Measurements from ENCODE around the gene TRIM66. TPM values are rescaled to one million over a fixed set of nuclear protein-coding genes. Genes with fewer than 3 reads are reported as not detected.

Gene TRIM66
- total and polyA plus RNA-seq, 2 experiments from 2014 or later, result 1.0 to 3.3 TPM

- no peak for TF ChIP-seq ZNF114 (CRISPR knock-in tag; IDR thresholded peaks at IDR 0.05)
- TF ChIP-seq, protein P1, sequence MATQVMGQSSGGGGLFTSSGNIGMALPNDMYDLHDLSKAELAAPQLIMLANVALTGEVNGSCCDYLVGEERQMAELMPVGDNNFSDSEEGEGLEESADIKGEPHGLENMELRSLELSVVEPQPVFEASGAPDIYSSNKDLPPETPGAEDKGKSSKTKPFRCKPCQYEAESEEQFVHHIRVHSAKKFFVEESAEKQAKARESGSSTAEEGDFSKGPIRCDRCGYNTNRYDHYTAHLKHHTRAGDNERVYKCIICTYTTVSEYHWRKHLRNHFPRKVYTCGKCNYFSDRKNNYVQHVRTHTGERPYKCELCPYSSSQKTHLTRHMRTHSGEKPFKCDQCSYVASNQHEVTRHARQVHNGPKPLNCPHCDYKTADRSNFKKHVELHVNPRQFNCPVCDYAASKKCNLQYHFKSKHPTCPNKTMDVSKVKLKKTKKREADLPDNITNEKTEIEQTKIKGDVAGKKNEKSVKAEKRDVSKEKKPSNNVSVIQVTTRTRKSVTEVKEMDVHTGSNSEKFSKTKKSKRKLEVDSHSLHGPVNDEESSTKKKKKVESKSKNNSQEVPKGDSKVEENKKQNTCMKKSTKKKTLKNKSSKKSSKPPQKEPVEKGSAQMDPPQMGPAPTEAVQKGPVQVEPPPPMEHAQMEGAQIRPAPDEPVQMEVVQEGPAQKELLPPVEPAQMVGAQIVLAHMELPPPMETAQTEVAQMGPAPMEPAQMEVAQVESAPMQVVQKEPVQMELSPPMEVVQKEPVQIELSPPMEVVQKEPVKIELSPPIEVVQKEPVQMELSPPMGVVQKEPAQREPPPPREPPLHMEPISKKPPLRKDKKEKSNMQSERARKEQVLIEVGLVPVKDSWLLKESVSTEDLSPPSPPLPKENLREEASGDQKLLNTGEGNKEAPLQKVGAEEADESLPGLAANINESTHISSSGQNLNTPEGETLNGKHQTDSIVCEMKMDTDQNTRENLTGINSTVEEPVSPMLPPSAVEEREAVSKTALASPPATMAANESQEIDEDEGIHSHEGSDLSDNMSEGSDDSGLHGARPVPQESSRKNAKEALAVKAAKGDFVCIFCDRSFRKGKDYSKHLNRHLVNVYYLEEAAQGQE (IDR thresholded peaks at IDR 0.05; ENCODE audit: unreplicated experiment), result no peak
- no peak for TF ChIP-seq JUNB (IDR thresholded peaks at IDR 0.05; ENCODE audit: unreplicated experiment)
- no peak for TF ChIP-seq NANOG (IDR thresholded peaks at IDR 0.05; ENCODE audit: borderline replicate concordance)
- TF ChIP-seq ZNF331 (CRISPR knock-in tag; IDR thresholded peaks at IDR 0.05; ENCODE audit: low read depth), result no peak
- no peak for TF ChIP-seq ZNF462 (CRISPR knock-in tag; IDR thresholded peaks at IDR 0.05)
- no peak for TF ChIP-seq EZH2phosphoT487 (IDR thresholded peaks at IDR 0.05; ENCODE audit: unreplicated experiment)
- no peak for TF ChIP-seq CREB1 (CRISPR knock-in tag; IDR thresholded peaks at IDR 0.05; ENCODE audit: low read depth)
- TF ChIP-seq STAT1 (IDR thresholded peaks at IDR 0.05; ENCODE audit: unreplicated experiment), result no peak
- no peak for TF ChIP-seq POLR2AphosphoS5 (IDR thresholded peaks at IDR 0.05; ENCODE audit: low read depth)
- TF ChIP-seq, protein P2, sequence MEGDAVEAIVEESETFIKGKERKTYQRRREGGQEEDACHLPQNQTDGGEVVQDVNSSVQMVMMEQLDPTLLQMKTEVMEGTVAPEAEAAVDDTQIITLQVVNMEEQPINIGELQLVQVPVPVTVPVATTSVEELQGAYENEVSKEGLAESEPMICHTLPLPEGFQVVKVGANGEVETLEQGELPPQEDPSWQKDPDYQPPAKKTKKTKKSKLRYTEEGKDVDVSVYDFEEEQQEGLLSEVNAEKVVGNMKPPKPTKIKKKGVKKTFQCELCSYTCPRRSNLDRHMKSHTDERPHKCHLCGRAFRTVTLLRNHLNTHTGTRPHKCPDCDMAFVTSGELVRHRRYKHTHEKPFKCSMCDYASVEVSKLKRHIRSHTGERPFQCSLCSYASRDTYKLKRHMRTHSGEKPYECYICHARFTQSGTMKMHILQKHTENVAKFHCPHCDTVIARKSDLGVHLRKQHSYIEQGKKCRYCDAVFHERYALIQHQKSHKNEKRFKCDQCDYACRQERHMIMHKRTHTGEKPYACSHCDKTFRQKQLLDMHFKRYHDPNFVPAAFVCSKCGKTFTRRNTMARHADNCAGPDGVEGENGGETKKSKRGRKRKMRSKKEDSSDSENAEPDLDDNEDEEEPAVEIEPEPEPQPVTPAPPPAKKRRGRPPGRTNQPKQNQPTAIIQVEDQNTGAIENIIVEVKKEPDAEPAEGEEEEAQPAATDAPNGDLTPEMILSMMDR (conservative IDR thresholded peaks at IDR 0.05; ENCODE audit: low read depth in 2 of 2), result no peak
- no peak for TF ChIP-seq EZH2 (IDR thresholded peaks at IDR 0.05; ENCODE audit: low read depth, unreplicated experiment)
- TF ChIP-seq, protein P3, sequence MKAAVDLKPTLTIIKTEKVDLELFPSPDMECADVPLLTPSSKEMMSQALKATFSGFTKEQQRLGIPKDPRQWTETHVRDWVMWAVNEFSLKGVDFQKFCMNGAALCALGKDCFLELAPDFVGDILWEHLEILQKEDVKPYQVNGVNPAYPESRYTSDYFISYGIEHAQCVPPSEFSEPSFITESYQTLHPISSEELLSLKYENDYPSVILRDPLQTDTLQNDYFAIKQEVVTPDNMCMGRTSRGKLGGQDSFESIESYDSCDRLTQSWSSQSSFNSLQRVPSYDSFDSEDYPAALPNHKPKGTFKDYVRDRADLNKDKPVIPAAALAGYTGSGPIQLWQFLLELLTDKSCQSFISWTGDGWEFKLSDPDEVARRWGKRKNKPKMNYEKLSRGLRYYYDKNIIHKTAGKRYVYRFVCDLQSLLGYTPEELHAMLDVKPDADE (IDR thresholded peaks at IDR 0.05), result no peak
- Histone ChIP-seq H3K79me2 (replicated peaks; ENCODE audit: insufficient read depth) (no peaks in the 10 kb centered on the region), H3K4me2 (no peak overlapping the region), H3K9me2 (ENCODE audit: insufficient read depth) (no peaks in the 10 kb centered on the region), H3K27ac (ENCODE audit: low read depth) (no peak overlapping the region), H3F3A (replicated peaks; ENCODE audit: low read depth) (no peaks in the 10 kb centered on the region), H3K4me3 (no peak overlapping the region), H3K27me3 (ENCODE audit: insufficient read depth) (no peaks in the 10 kb centered on the region), H3K4me1 (ENCODE audit: insufficient read depth) (no peaks in the 10 kb centered on the region), H4K20me1 (replicated peaks; ENCODE audit: insufficient read depth) (no peaks in the 10 kb centered on the region), H2AFZ (no peak overlapping the region), H3K36me3 (ENCODE audit: insufficient read depth) (no peaks in the 10 kb centered on the region)
- ATAC-seq (no peak), DNase-seq (ENCODE audit: low spot score) (no peak)
- peaks cover 16% of the 10 kb centered on the region for H3K27me3 Mint-ChIP-seq (ENCODE audit: insufficient read depth, low read depth, poor library complexity)
- H3K4me3 Mint-ChIP-seq, result no peak overlapping the region
- no peaks in the 10 kb centered on the region for H3K9me3 Mint-ChIP-seq
- no peak overlapping the region for H3K27ac Mint-ChIP-seq
- H3K4me1 Mint-ChIP-seq, result peaks cover 23% of the 10 kb centered on the region
- H3K36me3 Mint-ChIP-seq (ENCODE audit: low read depth), result peaks cover 12% of the 10 kb centered on the region
Observed at GRCh38 chr11:8715501-8715900, 33.0 kb upstream of the TRIM66 start.
